H1 (cell line): ENCODE data around the gene INPP5E.

Source experiments
- CTCF ChIP-seq, 3 experiments: IDR thresholded peaks; 1 replicate in 2 of 3; 2 replicates in 1 of 3; pipeline versions ENCODE4 v1.5.1 to v1.6.1; 2011; ENCODE audit warnings: low read length in 3 of 3, mild to moderate bottlenecking in 3 of 3, inconsistent platforms in 2 of 3, low read depth in 1 of 3, moderate library complexity in 1 of 3; ENCODE audit not compliant: insufficient read depth in 1 of 3; ENCODE audit errors: control extremely low read depth in 1 of 3
- EP300 ChIP-seq, 2 experiments: IDR thresholded peaks; 1 replicate in 1 of 2; 2 replicates in 1 of 2; pipeline ENCODE4 v1.6.1; 2011 to 2012; ENCODE audit warnings: low read depth in 2 of 2, low read length in 2 of 2, mild to moderate bottlenecking in 2 of 2, borderline replicate concordance in 1 of 2, inconsistent platforms in 1 of 2, moderate library complexity in 1 of 2
- POLR2A ChIP-seq, 2 experiments: IDR thresholded peaks; 1 replicate in 1 of 2; 2 replicates in 1 of 2; pipeline ENCODE4 v1.6.1; 2011; ENCODE audit warnings: low read depth in 2 of 2, low read length in 2 of 2, mild to moderate bottlenecking in 2 of 2; ENCODE audit errors: control extremely low read depth in 1 of 2

DNA sequence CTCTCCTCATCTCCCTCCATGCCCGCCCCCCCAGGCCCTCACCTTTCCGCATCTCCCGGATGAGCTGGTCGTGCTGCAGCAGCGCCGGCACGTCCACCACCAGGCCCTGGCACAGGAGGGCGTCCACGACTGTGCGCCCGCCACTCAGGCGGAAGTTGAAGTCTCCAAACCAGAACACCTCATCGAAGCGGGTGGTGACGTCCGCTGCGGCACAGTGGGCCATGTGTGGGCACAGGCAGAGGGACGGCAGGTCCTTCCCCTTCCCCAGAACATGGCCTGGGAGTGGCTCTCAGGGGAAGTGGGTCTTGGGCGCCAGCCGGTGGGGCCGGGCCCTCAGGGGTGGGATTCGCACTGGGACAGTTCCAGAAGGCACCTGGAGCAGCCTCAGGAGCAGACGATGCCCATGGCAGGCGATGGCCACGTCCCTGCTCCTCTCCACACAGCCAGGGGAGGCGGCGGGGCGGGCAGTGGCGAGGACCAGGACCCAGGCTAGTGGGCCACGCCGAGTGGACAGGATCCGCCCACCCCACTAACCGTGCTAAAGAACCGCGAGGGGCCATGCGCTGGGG lies 7.8 kb downstream of the INPP5E start:
- TF ChIP-seq CTCF (IDR thresholded peaks at IDR 0.05; ENCODE audit: control extremely low read depth in 1 of 3, insufficient read depth in 1 of 3, low read depth in 1 of 3, low read length in 3 of 3), result no peak
- TF ChIP-seq EP300 (IDR thresholded peaks at IDR 0.05; ENCODE audit: borderline replicate concordance in 1 of 2, low read depth in 2 of 2, low read length in 2 of 2), result no peak
- no peak for TF ChIP-seq POLR2A (IDR thresholded peaks at IDR 0.05; ENCODE audit: control extremely low read depth in 1 of 2, low read depth in 2 of 2, low read length in 2 of 2)
